Suppressor macrophage (primary cell): ENCODE results near the gene PALM.
"Not testable (repeated sequence)": the region's sequence is repeated elsewhere in the genome, so short reads cannot be mapped to it uniquely, and the experiment has no call there.

ENCODE experiments used
- DNase-seq, 4 experiments: peaks; one replicate each; pipeline ENCODE4 v3.0.0-alpha.2; 2020 to 2022

Gene PALM

DNA sequence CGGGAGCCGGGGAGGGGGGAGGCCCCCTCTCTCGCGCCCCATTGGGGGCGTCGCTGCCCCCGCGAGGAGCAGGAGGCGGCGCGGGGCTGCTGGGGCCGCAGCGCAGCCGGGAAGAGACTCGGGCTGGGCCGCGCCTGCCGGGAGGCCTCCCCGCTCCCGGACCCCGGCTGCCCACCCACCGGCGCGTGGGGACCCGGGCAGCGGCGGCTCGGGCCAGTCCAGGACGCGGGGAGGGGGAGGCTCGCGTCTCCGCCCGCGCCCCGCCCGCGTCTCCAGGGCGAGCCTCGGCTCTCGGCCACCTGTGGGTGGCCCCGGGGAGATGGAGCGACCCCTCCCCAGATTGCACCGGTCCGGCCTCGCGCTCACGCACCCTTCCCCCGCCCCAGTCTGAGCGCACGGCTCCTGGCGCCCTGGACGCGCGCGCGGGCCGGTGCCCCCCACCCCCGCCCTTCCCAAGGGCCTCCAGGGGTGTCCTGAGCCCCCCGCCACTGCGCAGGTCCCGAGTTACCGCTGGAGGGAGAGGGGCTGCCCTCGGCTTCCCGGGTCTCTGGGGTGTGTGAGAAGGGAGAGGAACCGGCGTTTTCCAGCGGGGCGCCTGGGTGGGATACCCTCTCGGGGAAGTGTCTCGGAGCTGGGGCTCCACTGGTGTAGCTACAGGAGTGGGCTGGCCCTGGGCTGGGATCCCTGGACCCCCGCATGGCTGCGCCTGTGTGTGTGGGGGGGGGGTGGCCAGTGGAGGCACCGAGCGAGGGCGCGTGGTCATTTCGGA lies 645 bp downstream of the PALM start:
- DNase-seq, result no peak

DNA sequence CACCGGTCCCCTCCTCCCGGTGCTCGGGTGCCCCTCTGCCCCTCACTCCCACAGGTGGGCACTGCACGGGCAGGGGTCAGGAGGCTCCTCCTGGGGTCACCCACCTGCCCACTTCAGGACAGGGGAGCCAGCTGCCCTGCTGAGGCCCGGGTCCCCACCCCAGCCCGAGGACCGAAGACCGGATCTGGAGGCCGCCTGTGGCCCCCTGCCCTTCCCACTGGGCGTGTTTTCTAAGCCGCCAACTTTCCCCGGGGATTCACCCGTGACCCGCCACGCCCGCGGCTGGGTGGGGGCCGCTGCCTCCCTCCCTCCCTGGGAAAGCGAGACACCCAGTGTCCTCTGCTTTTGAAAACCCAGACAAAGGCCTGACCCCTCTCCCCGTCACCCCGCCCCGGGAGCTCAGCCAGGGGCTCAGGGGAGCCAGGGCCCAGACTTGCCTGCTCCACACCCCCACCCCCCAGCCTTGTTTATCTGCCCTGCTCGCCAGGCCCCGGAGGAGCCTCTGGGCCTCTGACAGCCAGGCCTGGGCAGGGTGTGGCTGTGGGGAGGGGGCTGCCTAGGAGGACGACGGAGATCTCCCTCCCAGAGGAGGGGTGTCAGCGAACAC lies 1.3 kb downstream of the PALM start:
- no peak for DNase-seq

DNA sequence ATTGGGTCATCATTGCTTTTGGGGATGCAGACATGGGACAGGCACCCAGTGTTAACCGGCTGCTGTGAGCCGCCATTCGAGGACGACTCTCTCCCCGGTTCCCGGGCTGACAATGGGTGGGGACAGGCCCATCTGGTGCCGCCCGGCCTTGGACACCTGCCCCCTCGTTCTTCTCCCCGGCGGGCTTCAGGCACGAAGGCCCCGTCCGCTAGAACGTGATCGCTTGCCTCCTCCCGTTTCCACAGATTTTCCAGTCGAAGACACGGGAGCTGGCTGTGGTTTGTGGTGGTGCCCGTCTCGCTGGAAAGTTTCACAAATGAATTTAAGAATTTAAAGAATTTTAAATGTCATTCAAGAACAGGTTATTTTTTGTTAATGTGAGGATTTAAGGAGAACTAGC lies 2.0 kb downstream of the PALM start:
- no peak for DNase-seq

DNA sequence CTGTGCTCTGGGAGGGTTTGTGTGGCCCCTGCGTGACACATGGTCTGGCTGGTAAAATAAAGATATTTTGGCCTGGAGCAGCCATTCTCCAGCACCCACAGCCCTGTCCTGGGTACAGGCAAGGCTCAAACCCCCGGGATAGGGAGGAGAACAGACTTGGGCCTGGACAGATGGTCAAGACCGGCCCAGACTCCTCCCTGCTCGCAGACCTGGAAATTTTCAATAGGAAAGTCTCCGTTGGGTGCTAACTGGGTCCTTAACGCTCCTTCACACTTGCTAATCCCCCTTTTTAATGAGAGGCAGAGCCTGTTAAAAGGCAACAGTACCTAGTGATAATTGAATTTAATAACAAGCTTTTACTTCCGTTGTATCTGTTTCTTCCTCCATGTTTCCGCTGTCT lies 2.5 kb downstream of the PALM start:
- no peak for DNase-seq

DNA sequence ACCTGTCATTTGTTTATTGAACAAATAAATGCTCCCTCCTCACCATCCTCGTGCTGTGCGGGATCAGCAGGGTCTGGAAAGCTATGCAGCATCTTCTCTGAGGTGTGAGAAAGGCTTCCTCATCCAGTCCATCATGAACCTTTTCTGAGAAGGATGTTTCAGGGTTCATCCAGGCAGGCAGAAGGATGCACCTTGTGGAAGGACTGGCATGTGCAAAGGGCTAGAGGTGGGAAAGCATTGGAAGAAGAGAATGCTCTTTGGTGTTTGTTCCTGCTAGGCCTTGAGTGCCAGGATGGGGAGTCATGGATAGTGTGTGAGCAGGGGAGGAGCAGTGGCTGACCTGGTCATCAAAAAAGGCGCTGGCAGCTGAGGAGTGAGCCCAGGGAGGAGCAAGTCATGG lies 6.6 kb downstream of the PALM start:
- DNase-seq, result no peak

DNA sequence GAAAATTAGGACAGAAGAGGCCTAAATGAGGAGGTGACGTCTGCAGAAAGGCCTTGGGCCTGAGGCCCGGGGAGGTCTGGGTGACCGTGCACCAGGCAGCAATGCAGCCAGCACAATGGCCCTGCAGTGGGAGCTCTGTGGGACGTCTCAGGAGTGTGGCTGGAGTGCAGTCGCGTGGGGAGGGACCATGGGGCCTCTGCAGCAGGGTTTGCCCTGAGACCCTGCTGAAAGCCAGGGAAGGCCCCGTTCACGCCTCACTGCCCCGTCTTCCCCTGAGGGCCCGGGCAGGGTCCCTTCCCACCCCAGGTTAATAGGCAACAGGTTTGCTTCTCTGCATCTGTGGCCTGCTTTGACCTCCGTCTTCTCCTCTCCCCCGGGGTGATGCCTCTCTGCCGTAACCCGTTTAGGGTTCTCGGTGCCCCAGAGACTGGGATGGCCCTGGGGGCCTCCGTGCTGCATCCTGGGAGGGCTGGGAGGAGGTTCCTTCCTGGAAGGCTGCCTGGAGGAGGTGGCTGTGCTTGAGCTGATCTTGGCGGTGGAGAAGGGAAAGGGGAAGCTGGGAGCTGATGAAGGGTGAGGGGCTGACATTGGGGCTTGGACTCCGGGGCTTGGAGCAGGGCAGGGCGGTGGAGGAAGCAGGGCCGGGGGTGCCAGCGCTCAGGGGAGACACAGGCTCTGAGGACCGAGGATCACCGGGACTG lies 9.7 kb downstream of the PALM start:
- no peak for DNase-seq

DNA sequence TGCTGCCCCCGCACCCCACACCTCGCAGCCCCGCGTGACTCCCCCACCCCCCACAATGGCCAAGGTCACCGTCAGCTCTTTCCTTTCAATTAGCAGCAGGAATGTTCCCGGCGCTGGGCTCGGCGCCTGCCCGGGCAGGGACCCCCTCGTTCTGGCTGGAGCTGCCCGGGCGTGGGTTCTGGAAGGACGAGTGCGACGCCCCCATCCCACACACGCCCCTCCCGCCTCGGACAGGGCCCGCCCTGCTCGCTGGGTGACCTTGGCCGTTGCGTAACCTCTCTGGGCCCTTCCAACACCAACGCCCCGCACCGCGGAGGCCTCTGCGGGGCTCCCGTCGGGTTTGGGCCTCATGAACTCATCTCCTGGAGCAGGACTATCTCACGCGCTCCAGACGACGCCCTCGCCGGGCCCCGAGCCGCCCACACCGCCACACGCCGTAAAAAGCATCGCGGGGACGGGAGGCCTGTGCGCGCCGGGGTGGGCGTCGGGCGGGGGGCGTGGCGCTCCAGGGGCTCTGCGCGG lies 10.3 kb downstream of the PALM start:
- DNase-seq, result peak in 2 of 4 experiments; percentile 26 to 42

DNA sequence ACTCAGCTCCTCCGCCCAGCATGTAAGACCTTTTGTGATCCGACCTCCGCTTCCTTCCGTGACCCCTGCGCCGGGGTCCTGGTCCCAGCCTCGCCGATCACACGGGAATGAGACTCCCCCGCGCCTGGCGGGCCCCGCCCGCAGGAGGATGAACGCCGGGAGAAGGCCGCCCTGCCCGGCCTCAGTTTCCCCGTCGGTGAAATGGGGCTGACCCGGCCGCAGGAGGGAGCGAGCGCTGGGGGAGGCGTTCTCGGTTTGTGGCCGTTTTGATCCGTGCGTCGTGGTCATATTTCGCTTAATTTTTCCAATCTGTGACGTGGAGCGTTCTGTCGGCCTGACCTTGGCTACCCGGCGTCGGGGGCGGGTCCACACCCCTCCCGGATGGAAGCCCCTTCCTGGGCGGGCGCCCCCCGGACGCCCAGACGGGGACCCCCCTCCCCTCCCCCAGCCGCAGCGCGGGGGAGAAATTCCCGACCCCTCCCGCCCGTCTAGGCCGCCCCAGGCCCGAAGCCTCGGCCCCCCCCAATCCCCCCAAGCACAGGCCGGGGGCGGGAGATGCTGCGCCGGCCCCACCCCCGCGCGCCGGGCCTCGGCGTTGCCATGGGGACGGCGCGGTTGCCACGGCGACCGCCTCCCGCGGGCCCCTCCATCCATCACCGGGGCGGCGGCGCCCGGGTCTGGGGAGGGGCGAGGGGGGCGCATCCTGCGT lies 11.1 kb downstream of the PALM start:
- no peak for DNase-seq

DNA sequence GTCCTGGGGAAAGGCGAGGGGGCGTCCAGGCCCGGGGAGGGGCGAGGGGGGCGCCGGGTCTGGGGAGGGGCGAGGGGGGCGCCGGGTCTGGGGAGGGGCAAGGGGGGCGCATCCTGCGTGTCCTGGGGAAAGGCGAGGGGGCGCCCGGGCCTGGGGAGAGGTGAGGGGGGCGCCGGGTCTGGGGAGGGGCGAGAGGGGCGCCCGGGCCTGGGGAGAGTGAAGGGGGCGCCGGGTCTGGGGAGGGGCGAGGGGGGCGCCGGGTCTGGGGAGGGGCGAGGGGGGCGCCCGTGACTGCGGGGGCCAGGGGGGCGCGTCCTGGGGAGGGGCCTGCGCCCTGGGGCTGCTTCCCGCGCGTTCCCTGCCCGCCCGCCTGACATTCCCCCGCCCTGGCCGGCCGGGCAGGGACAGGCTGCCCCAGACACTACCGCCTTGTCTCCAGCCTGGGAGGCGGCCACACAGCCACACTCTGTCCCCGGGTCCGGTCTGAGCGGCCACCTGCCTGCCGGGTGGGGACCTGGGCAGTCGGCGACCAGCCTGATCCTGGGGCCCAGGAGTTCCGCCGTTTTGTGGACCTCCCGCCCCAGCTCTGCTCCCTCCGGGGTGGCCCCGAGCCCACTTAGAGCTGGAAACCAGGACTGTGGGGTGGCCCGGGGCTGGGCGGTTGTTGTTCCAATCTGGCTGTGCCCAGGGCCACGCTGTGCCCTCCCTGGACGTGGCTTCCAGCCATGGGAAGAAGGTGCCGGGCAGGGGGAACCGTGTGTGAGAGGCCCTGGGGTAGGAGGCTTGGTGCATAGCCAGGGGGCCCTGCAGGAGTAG lies 11.8 kb downstream of the PALM start:
- DNase-seq, result no peak

DNA sequence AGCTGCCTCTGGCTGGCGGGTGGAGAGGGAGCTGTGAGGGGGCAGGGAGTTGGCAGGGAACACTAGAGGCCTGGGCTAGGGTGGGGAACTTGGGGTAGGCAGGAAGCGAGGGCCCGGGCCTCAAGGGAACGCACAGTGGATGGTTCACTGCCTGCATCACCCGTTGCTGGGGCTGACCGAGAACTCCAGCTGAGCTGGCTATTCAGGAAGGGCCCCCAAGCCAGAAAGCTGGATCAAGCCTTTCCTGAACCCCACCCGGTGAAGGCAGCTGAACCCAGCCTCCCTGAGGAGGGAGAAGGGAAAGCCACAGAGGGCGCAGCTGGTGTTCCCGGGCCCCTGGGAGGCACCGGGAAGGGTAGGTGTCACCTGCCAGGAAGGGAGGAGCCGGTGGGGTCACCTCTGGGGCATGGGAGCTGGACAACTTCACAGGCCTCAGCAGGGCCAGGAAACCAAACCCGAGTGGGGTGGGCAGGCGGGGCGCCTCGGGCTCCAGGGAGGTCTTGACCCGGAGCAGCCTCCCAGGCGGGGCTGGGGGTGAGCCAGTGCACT lies 13.9 kb downstream of the PALM start:
- no peak for DNase-seq

DNA sequence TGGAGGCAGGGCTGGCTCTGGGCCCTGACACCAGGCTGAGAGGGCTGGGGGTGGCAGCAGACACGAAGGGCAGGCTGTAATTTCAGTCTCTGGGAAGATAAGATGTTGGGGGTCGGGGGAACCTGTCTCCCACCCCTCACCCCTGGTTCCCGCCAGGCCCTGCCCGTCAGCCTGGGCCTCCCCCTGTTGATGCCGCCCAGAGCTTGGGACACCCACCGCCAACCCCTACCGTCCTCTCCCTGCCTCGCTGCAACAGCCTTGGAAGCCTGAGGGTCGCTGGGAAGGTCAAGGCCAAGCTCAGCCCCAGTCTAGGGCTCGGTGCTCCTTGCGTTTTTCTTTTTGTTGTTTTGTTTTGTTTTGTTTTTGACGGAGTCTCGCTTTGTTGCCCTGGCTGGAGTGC lies 14.5 kb downstream of the PALM start:
- DNase-seq, result no peak

DNA sequence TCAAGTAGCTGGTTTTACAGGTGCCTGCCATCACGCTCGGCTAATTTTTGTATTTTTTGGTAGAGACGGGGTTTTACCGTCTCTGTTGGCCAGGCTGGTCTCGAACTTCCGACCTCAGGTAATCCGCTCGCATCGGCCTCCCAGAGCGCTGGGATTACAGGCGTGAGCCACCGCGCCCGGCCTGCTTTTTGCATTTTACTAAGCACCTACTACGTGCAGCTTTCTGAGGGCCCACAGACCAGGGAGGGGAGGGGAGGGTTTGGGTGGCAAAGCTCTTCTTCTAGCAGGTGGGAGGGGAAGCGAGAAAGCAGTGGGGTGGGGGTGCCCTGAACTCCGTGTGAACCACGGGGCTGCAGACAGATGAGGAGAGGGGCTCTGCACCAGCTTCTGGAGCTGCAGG lies 15.0 kb downstream of the PALM start:
- no peak for DNase-seq

DNA sequence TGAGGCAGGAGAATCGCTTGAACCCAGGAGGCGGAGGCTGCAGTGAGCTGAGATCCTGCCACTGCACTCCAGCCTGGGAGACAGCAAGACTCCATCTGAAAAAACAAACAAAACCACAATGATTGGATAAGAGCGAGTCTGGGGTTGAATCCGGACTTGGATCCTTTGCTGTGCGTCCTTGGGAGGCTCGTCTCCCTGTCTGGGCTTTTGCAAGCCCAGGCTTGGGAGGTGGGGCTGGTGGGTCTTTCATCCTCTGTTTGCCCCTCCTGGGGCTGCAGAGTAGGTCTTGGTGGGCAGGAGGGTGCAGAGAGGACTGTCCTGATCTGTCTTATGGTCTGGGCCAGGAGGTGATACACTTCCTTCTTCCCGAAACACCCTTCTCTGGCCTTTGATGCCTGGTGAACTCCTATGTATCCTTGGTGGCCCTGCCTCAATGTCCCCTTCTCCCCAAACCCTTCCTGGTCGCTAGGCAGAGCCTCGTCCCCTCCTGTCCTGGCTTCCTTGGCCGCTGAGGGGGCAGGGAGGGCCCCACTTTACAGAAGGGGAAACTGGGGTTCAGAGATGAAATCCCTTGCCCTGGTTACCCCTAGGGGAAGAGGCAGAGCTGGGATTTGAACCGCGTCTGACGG lies 16.8 kb downstream of the PALM start:
- no peak for DNase-seq

DNA sequence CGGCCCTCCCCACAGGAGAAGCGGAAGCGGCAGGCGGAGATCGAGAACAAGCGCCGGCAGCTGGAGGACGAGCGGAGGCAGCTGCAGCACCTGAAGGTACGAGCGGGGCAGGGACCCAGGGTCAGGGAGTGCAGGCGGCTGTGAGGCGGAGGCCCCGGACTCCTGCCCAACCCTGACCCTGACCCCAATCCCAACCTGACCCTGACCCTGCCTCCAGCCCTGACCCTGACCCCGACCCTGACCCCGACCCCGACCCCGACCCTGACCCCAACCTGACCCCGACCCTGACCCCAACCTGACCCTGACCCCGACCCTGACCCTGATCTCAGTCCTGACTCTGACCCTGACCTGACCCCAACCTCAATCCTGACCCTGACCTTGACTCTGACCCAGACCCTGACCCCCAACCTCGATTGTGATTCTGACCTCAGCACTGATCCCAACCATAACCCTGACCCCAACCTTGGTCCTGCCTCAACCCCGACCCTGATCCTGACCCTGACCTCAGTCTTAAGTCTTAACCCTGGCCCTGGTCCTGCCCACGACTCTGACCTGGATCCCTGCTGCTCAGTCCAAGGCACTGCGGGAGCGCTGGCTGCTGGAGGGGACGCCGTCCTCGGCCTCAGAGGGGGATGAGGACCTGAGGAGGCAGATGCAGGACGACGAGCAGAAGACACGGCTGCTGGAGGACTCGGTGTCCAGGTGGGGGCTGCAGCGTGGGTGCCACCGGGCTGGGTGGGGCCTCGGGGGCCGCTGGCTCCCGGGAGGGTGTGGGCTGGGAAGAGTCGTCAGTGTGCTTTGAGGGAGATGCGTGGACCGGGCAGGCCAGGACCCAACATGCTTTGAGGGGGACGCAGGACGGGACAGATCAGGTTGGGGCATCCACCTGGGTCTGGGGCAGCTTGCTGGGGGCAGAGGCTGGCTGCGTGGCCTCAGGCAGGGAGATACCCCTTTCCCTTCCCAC lies 18.5 kb downstream of the PALM start:
- no peak for DNase-seq

DNA sequence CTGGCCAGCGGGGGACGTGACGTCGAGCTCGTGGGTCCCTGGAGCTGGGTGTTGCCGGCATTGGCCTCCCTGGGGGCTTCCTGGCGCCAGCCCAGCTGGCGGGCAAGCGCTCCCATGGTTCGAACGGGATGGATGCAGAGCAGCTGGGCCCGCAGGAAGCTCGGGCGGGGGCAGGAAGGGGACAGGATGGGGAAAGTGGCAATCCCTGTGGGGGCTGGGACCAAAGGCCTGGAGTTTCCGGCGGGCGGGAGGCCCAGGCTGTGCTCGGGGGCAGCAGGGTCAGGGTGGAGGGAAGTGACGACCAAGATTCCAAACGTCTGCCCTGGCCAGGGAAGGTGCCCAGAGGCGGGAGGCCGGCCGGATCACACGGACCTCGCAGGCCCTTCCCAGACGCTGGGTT lies 19.3 kb downstream of the PALM start:
- DNase-seq, result no peak

DNA sequence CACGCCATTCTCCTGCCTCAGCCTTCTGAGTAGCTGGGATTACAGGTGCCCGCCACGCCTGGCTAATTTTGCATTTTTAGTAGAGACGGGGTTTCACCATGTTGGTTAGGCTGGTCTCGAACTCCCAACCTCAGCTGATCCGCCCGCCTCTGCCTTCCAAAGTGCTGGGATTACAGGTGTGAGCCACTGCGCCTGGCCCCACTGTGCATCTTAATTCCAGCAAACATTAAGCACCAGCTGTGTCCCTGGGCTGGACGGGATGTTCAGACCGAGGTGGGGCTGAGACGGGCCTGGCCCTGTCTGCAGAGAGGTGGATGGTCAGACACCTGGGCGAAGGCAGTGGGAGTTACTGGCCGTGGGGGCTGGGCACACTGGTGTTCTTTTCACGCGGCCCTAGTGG lies 20.8 kb downstream of the PALM start:
- not testable (repeated sequence) for DNase-seq

DNA sequence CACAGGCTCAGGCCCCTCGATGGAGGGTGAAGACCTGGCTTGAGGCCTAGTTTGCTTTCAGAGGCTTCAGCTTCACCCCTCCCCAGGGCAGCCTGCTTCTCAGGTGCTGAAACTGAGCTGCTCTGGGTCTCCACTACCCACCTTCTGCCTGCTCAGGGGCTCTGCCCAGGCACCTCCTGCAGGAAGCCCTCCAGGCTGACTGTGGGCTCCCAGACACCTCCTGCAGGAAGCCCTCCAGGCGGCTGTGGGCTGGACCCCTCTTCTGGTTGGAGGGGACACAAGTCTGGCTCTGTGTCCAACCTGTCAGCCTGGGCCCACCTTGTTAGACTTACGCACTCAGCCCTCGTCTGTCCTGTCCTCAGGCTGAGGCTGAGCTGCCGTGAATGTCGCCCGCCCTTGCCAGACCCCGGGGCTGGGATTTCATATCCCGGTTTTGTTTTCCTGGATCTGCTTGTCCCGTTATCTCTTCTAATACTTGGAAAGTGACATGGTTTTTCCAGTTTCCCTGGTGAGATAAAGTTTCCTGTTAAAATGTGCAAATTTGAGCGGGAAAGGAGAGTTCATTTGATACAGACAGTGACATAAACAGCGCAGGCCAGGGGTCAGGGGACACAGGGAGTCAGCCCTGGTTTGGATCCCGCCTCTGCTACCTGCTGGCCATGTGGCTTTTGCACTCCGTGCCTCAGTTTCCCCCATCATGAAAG lies 21.4 kb downstream of the PALM start:
- DNase-seq, result no peak

DNA sequence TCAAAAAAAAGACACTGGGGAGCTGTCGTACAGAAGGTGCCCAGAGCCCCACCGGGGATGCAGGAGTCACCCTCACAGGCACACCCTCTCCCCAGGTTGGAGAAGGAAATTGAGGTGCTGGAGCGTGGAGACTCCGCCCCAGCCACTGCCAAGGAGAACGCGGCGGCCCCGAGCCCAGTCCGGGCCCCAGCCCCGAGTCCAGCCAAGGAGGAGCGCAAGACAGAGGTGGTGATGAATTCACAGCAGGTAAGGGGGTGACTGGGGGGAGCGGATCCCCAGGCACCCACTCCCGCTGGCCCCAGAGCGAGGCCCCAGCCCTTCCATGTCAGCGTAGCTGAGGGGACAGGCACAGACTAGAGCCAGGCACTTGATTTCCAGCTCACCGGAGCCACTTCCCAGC lies 22.3 kb downstream of the PALM start:
- DNase-seq, result no peak
